GM21423 (cell line): ENCODE data around the gene MFSD12.

Experiments used
- ATAC-seq: cut with Tn5 transposase; IDR thresholded peaks from one replicate; pipeline ENCODE4 v1.9.1; 2021; ENCODE audit warnings: mild to moderate bottlenecking, moderate library complexity; ENCODE audit not compliant: unreplicated experiment

The MFSD12 gene

DNA sequence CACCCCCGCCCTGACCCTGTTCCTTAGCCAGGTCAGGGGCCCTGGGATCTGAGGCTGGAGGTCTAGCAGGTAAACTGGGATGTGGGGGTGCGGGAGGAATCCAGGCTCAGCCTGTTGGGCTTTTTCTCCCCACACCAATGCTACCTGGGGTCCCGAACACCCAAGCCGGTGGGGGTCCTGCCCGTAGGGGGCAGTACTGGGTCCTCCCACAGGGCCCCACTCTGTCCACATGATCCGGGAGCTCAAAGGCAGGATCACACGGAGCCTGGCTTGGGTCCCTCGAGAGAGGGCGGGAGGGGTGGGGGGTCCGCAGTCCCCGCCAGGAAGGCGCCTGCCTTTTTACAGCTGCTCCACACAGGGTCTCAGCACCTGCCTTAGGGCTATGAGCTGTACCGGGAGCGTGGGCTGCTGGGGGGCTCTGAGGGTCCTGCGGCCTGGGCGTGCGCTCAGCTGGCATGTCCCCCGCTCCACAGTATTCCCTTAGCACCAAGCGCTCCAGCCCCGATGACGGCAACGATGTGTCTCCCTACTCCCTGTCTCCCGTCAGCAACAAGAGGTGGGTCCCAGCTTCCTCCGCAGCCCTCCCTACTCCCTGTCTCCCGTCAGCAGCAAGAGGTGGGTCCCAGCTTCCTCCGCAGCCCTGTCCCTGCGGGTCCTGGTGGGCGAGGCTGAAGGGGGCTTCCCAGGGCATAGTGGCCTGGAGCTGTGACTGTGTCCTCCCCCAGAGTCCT, 30.7 kb downstream of the MFSD12 start:
- no peak for ATAC-seq

DNA sequence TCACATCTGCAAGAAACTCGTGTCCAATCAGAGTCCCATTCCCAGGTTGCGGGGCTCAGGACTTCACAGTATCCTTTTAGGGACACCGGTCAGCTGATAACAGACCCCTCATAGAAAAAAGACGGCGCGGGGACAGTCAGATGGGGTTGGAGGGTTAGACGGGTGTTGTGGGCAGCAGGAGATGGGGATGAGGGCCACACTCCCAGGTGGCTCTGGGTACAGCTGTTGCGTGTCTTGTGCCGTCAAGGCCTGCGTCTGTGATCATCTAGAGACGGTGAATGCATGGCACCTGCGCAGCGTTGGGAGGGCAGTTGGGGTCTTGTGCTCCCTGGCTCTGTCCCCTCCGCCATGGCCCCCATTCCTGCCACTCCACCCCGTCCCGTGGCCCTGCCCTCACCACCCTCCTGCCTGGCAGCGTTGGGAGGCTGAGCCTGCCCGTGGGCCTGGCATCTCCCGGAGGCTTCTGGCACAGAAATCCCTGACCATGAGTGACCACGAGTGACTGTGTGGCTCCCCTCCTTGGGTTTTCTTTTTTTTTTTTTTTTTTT, 32.4 kb downstream of the MFSD12 start:
- ATAC-seq, result no peak

DNA sequence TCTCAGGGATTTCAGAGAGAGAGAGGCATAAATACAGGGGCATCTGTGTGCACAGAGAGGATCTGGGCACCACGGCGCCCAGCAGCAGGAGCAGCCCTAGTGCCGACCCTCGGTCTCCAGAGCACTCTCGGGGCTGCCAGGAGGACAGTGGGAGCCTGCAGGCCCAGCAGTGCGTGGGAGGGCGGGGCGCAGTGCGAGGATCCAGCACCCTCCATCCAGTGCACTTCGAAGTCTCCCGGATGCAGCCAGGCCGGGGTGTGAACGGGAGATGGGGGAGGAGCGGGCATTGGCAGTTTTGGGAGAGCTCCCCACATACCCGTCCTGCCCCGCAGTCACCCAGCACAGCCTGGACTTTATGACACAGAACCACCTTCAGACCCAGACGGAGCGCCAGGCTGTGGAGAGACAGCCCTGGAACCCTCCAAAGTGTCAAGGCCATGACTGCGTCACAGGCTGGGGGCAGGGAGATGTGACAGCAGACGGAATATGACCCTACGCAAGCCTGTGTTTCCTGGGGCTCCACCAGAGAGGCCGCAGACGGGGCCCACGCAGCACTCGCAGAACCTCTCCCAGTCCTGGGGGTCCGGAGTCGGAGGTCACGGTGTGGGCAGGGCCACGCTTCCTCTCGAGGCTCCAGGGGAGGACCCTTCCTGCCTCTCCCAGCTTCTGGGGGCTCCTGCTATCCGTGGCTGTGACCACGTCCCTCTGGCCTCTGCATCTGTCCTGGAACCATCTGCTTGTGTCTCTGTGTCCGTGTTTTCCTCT, 33.1 kb downstream of the MFSD12 start:
- no peak for ATAC-seq

DNA sequence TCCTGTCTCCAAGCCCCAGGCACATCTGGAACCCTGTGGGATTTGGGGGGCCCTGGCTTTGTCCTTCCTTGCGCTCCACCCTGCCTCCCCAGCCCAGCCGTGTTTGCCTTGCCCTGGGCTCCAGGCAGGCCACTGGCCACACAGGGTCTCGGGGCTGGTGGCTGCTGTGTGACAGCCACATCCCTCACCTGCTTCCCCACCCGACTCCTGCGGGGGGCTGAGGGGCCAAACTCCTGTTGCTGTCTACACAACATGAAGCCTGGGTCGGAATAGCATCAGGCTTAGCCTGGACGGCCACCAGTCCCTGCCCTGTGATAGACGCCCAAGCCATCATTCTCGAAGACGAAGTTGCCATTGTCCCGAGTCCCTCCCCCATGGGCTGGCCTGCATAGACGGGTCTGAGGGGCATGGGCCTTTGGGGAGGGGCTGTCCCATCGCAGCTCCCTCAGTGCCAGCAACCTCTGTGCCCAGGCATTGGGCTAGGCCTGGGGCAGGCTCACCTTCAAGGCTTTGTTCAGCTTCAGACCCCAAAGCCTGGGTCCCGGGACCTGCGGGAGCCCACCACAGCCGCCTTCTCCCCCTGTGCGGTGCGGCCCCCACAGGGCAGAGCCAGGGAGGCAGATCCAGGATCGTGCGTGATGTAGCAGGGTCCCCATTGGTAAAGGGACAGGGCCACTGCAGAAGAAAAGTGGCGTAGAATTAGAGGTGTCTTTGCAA, 33.9 kb downstream of the MFSD12 start:
- ATAC-seq, result no peak

DNA sequence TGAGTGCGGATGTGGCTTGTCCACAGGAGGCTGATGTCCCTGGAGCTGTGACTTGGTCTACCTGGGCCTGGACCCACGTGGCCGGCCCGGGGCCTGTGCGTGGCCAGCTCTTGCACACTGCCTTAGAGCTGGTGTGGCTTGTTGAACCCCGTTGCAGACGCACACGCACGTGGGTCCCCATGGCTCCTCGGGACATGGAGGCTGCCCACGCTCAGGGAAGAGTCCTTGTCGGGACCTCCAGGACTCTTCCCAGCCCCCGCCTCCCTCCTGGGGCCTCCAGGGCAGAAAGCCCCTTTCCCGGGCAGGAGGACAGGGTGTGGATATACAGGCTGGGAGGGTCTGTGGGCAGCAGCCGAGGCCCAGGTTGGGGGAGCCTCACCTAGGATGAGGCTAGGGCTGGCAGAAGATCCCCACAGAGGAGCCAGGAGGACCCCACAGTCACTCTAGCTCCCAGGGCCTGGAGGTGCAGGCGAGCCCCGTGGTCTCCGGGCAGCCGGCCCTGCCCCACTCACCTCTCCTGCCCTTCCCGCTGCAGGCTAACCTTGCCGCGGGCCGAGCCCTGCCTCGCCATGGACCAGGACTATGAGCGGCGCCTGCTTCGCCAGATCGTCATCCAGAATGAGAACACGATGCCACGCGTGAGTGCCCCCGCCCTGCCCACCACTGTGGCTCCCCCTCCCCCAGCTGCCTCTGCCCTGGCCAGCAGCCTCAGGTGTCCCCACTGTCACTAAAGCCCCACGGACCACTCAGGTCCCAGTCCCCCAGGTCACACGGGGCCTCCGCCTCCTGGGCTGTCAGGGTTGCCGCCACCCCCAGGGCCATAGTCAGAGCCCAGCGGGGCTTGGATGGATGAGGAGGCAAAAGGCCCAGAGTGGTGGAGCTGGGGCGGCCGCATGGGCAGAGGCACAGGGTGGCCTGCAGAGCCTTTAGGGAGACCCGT, 34.7 kb downstream of the MFSD12 start:
- no peak for ATAC-seq

DNA sequence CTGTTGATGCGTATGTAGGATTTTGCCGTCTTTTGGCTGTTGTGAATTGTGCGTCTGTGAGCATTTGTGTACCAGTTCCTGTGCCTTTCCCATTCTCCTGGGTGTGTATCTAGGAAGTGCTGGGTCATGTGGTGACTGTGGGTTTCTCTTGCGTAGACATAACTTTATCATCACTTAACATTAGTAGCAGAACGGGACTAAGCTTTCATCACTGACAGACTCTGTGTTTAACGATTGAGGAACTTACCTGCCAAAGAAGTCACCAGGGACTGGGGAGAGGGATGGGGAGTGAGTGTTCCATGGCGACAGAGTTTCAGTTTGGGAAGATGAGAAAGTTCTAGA, 36.3 kb downstream of the MFSD12 start:
- no peak for ATAC-seq

DNA sequence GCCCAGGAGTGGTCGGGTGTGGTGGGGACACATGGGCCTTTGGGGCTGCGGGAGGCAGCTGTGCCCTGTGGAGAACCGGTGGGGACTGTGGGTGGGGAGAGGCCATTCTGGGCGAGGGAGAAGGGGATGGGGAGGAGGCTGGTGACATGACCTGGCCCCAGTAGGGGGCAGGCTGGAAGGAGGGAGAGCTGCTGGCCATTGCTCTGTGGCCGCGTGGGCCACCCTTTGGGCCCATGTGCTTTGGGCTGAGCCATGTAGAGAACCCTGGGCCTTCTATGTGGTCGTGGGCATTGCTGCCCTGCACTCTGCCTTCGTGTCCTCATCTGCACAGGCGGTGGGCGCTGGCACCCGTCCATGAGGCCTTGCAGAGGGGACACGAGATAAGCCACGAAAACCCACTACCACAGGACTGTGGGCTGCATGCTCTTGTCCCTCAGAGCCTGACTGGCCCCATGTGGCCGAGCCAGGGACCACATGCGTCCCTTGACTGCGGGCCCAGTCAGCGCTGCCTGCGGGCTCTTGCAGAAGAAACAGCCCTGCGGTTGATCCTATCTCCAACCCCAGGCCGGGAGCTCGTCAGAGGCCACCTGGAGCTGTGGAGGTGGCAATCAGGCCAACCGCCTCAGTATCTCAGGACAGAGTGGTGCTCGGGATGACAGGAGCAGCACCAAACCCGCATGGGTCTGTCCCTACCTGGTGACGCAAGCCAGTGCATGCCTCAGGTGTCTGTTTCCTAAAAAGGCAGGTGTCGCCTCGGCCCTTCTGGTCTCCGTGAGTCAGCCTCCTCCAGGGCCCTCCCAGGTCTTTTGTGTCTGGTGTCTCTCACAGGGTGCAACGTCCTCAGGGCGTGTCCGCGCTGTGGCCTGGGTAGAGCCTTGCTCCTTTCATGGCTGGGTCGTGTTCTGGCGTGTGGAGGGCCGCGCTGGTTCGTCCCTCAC, 37.0 kb downstream of the MFSD12 start:
- no peak for ATAC-seq

DNA sequence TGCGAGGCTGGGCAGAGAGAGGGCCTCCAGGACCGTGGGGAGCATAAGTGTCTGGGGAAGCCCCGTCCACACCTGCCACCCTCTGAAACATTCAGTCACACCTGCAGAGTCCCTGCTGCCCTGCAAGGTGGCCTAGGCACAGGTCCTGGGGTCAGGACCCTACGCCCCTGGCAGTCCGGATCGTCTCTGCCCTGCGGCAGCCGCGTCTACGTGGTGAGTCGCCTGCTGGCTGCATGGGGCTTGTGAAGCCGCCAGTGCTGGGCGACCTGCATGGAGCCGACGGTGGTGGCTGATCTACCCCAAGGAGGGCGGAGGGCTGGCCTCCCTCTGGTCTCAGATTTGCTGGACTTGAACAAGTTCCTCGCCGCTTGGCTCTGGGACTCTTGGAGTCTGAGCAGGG, 38.3 kb downstream of the MFSD12 start:
- ATAC-seq, result no peak

DNA sequence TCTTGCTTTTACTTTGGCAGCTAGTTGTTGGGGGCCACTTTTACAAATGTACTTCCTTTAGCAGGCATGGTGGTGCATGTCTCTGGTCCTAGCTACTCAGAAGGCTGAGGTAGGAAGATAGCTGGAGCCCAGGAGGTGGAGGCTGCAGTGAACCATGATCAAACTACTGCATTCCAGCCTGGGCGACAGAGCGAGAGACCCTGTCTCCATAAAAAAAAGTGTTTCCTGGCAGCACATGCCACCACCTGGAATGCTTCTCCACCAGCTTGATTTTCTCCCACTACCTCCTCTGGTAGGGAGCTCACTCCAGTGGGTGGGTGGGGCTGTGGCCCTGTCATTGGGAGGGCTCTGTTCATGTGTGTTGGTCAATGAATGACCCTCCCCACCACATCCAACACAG, 38.7 kb downstream of the MFSD12 start:
- ATAC-seq, result no peak

DNA sequence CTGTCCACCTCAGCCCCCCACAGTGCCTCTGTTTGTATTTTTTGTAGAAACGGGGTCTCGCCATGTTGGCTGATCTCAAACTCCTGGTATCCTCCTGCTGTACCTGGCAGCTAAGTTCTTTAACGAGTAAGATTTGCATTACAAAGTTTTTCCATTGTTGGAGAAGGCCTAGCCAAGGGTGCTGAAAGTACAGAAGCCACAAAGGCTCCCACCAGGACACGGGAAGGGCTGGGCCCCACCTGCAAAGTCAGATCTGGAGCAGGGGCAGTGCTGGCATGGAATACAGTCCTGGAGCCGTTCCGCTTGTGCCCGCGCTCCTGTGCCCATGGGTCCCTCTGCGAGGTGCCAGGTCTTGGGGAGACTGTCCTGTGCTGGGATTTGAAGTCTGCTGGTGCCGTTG, 39.1 kb downstream of the MFSD12 start:
- ATAC-seq, result no peak

DNA sequence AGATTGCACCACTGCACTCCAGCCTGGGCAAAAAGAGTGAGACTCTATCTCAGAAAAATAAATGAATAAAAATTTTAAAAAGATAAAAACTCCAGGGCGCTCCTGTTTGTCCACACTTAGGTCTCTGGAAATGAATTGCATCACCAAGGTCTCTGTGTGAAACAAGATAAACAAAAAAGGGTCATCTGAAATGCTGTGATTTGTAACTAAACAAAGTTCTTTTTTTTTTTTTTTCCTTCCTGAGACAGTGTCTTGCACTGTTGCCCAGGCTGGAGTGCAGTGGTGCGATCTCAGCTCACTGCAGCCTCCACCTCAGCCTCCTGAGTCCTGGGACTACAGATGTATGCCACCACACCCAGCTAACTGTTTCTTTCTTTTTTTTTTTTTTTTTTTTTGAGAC, 39.7 kb downstream of the MFSD12 start:
- ATAC-seq, result no peak

DNA sequence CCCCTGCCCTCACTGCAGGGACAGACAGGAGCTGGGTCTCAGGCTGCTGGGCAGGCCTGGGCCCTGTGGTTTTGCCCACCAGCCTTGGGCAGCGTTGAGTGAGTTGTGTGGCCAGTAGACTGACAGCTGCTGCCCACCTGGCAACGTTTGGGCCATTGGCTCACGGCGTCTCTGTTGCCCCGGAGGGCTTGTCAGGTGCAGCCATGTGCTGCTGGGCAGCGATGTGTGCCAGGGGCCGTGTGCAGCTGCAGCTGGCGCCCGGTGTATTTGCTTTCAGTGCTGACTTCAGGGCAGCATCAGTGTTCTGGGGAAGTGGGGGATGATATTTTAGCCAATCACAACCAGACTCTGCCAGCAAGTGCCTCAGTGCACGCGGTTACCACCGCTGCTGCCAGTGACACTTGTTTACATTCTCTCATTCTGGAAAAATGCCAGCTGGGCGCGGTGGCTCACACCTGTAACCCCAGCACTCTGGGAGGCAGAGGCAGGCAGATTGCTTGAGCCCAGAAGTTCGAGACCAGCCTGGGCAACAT, 40.6 kb downstream of the MFSD12 start:
- no peak for ATAC-seq

DNA sequence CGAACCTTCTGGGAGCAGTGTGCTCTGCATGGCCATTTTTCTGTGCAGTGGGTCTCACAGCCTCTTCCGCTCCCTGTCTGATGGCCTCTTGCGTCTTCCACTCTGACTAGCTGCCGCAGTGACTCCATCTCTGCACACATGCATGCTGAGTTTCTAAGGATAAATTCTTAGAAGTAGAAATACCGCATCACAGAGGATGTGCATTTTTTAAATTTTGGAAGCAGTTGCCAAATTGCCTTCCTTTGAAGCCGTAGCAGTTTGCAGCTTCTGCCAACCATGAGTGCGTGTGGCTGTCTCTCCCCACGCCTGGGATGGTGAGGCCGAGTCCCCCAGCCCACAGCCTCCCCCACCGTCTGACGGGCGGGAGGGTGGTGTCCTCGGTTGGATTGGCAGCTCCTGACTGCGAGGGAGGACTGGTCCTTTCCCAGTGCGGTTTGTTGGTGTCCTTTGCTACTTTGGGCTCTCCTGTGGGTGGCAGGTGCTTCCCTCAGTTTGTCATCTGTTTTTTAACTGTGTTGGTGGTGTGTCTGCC, 41.4 kb downstream of the MFSD12 start:
- ATAC-seq, result no peak

DNA sequence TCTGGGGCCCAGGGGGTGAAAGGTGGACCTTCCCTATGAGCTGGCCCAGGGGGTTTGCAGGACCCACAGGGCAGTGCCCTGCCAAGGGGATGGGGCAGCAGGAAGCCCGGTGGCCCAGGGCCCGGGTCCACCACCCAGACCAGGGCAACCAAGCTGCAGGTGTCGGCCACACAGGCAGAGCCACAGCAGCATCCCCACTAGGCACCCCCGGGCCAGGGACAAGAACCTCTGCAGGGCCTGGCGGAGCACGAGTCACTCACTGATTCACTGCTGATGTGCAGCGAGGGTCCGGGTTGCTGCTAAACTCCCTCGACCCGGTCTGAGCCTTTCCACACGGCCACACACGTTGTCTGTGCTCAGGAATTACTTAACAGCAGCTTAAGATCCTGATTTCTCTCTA, 42.5 kb downstream of the MFSD12 start:
- no peak for ATAC-seq

DNA sequence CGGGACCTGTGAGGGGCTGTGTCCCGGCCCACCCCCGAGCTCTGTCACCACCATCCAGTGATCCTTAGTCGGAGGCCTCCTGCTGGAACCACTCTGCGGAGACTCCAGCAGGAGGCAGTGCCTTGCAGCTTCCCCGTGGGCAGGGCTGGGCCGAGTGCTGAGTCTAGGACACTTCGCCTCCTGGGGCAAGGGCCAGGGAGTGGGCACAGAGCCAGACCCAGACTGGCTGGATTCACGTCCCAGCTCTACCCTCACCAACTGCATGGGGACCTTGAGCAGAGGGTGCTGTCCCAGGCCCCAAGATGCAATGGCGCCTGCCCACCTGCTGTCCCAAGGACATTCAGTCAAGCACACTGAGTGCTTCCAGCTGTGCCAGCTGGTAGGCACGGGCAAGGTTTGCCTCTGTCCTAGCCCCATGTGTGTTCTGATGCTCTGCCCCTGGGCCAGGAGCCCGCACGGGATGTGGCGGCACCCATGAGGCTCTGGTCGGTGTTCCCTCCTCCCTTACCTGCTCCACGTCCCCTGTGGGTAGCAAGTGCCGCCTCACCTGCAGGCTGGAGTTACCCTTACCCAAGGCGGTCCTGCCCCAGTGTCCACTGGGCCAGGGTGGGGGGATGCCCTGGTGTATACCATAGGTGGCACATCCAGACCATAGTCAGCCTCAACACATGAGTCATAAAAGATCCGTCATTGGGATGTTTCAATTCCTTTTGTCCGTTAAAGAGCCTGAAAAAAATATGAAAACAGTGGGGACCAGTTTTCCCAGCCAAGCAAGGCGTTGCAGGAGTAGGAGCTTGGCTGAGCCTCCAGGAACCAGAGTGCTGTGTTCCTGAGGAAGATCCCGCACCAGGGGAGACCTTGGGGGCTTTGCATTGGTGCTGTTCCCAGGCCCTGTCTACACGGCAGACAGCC, 43.9 kb downstream of the MFSD12 start:
- no peak for ATAC-seq

DNA sequence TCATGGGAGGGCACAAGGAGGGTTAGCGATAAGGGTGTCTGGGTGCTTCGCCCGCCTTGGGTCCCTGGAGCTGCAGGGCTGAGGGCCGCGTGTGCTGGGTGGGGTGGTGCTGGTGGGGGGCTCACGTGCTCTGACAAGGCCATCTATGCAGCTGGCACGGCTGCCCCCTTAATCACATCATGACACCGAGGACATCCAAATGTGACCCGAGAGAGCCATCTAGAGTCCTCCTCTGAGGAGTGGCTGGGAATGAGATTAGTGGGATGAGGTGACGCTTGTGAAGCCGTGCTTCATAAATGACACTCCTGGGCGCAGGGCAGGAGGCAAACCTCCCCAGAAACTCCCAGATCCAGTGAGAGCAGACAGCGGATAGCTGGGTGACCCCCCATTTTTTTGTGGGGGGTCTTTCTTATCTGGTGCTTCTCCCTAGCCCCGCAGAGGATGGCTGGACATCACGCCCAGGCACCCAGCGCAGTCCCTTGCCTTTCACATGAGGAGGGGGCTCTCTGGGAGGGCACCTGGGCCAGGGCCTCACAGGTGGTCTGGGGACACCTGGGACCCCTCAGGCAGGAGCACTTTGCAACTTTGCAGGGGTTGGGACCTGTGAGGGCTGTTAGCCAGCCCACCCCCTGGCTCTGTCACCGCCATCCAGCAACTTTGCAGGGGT, 44.7 kb downstream of the MFSD12 start:
- no peak for ATAC-seq

DNA sequence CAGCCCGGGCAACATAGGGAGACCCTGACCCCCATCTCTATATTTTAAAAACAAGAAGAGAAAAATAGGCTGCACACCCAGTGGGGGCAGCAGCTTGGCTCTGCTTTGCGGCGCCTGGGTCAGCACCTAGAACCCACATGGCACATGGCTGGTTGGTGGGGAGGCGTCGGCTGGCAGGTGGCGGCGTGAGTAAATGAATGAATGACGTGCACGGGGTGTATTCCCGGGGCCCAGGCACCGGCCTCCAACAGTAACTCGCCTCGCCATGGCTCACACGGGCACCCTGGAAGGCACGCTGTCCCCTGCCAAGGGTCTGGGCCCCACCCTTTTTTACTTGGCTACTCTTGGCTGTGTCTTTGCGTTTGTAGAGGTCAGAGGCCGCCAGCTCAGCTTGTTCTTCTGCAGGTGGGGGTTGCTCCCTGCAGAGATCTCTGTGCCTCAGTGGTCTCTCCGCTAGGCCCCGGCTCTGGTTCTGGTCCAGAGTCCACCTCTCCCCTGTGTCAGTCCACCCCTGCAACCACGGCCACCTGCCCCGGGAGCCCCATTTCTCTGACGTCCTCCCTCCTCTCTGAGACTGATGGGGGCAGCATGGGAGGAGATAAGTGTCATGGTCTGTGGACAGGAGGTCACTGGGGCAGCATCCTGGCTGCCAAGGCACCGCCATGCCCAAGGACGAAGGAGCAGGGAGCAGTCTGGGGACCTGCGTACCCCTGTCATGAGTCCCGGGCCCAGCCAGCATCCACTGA, 45.7 kb downstream of the MFSD12 start:
- no peak for ATAC-seq
